HG02852 (cell line): ENCODE data around the gene CCDC187.
"Not testable (repeated sequence)": the region's sequence is repeated elsewhere in the genome, so short reads cannot be mapped to it uniquely, and the experiment has no call there.

Experiments used
- ATAC-seq: cut with Tn5 transposase; IDR thresholded peaks from one replicate; pipeline ENCODE4 v1.9.1; 2021; ENCODE audit warnings: mild to moderate bottlenecking, moderate library complexity; ENCODE audit not compliant: unreplicated experiment

CCDC187 gene

DNA sequence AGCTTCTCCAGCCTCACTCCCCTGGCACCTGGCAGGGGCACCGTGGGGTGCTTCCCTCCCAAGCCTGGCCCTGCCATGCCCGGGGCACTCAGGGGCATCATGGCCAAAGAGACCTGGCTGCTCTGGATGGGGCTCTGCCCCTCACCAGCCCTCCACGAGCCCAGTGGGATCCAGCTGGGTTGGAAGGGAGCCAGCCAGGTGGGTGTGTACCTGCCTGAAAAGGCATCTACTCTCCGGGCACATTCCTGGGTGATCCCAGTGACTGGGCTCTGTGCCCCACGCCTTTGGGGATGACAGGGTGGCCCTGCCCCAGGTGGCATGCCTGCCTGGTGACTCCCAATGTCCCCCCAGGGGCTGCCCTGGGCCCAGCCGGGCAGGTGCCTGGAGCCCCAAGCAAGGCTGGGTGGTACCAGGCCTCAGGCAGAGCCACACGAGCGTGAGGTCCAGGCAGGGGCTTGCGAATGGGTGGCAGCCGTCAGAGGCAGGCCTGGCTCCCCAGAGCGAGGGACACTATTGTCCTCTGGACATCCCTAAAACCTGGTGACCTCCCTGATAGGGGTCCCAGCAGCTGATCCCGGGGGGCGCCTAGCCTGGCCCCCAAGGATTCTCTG, 24.2 kb upstream of the CCDC187 start:
- no peak for ATAC-seq

DNA sequence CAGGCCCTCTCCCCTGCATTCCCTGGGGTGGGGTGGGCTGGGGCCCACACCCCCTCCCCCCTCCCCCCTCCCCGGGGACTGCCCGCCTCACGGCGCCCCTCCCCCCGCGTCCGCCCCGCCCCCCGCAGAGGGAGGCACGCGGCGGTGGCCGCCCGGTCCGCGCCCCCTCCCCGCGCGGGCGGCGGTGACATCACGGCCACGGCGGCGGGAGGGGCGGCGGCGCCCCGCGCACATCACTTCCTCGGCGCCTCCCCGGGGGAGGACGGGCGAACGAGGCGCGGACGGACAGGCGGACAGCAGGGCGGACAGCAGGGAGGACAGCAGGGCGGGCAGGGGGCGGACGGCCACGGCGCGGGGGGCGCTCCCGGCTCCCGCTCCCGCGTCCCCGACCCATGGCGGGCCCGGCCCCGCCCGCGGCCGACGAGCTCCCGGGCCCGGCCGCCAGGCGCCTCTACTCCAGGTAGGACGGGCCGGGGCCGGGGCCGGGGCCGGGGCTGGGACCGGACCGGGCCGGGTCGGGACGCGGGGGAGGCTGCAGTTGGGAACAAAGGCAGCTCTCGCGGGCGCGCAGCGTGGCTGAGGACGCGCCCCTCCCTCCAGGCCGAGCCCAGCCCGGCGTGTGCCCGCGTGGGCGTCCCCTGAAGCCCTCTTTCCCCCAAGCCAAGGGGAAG, 23.5 kb upstream of the CCDC187 start, which contains the start of gene GPSM1:
GPSM1 (plus strand) TSS at position 236 of the 671 bp plus-strand sequence; CDS start at position 393, 157 bp downstream.
- no peak for ATAC-seq

DNA sequence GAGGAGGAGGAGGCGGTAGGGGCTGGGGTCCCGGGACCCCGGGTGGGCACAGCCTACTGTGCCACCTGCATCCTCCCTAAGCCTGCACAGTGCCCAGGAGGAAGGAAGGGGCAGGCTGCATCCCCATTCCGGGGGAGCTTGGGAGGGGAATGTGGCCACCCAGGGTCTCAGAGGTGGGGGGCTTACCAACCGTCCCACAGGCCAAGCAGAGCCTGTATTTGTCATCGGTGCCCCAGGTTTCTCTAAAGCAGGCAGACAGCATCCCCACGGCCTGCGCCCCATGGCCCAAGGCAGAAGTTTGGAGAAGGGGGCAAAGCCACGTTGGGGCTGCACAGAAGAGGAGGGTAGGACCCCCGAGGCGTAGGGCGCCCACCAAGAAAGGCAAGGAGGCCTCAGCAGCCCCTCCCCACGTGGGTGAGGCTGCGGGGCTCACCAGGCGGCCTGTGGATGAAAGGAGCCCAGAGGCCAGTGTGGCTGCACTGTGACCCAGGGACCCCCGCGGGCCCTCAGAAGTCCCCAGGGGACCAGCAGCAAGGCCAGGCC, 22.9 kb upstream of the CCDC187 start:
- ATAC-seq = no peak

DNA sequence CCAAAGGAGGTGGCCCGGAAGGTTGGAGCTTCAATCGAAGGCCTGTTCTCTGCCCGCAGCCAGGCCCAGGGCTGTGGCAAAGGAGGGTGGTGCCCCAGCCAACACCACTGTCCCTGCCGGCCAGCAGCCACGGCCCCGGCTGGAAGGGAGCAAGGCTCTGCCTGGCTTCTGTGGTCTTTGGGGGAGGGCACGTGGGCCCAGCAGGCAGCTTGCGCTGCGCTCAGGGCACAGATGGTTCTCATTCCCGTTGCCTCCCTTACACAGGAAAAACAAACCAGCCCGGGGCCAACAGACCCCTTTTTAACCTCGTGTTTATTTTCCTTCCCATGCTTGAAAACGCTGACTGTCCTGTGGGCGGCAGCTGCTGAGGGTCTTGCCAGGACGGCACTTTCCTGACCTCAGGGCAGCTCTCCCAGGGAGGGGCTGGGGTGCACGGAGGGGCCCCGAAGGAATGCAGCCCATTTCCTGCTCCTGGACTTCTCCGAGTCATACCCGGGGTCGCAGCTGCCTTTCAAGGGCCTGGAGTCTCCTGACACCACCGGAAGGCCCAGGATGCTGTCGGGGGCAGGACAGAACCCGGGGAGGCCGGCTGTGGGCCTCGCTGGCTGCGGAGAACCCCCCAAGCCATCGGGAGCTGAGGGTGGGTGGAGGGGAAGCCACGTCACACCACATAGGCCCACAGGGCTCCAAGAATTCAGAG, 22.3 kb upstream of the CCDC187 start:
- ATAC-seq = no peak

DNA sequence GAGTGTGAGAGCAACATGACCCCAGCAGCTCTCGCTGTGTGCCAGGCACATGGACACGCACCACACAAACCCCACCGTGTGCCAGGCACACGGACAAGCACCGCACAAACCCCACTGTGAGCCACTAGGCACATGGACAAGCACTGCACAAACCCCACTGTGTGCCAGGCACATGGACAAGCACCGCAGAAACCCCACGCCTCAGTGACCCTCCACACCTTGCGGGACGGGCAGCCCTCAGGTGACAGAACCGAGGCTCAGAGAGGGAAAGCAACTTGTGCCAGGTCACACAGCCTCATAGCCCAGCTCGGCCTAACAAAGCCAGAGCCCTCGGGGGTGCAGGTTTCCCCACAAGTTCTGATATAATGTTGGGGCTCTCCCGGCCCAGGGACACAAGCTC, 21.5 kb upstream of the CCDC187 start:
- ATAC-seq = no peak

DNA sequence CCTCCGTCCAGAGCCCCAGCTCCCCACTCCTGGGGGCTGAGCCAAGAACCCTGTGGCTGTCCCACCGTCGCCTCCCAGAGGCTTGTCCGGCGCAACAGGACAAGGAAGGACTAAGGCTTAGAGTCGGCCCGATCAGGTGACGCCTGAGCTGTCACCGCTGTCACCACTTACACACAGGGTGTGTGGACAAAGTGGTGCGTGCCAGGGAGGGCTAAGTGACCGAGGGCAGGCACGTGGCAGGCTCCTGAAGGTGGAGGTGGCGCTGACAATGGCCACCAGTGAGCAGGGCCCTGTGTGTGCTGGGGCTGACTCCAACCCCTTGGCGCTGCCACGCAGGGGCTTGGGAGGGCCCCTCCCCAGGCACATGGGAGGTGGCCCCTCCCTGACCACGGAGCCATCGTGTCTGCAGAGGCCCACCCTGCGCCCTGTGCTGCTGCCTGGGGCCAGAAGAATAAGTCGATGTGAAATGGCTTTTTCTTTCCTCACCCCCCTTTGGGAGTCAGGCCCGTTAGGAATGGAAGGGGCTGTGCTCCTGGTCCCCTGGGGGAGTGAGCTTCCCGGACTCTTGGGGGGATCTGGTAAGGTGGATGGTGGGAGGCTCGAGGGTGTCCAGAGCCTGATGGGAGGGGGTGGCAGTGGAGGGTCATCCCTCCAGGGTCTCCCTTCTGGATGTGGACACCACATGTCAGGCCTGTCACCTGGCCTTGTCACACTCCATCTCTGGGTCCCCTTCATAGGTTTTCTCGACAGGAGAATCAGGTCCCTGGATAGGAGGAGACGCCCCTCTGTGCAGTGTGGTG, 20.8 kb upstream of the CCDC187 start:
- ATAC-seq = no peak

DNA sequence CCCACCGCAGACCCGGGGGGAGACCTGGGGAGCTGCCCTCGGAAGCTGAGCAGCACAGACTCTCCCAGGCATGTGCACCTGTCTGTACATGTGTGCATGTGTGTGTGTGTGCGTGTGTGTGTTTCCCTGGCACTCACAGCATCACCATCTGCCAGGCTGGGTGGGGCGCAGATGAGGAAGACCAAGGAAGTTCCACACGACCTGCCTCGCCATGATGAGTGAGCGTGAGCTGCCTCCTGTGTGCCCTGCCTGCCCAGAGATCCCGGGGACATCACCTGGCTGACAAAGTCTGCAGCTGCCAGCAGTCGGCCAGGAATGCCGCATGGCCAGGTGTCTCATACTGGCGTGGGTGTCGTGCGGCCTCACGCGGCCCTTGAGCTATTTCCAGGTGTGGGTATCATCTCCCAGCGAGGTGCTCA, 19.5 kb upstream of the CCDC187 start:
- ATAC-seq = no peak

DNA sequence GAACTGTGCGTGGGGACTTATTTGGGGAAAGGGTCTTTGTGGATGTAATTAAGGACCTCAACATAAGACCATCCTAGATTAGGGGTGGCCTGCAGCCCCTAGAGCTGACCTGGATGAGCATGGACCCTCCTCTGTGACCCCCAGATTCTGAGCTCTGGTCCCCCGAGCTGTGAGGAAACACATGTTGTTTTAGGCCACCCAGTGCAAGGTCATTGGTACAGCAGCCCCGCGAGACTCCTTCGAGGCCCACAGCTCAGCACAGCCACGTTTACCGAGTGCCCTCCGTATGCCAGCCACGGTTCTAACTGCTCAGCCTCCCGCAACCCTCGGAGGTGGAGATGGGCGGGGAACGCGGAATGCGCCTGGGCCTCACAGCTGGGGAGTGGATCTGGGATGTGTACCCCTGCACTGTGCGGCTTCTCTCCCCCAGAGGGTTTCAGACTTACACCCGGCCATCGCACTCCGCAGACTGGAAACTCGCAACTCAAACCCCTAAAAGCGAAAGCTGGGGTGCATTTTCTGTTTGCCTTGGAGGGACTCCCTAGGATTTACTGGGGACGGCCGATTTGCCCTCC, 18.9 kb upstream of the CCDC187 start:
- ATAC-seq = no peak

DNA sequence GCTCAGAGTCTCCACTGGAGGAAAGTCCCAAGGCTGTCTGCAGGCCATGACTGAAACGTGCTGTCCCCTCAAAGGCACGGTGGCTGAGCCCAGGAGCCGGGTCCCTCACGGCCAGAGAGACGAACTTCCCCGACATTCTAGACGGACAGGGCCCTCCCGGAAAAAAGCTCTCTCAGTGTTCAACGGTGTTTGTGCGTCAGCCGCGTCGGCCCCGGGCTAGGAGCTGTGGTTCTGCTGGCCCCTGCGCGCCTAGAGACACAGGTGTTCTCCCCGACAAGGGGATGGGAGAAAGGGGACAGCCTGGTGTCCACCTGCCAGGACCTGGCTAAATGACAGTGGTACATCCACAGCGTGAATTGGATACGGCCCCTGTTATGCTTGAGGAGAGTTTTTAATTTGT, 17.7 kb upstream of the CCDC187 start:
- ATAC-seq = no peak

DNA sequence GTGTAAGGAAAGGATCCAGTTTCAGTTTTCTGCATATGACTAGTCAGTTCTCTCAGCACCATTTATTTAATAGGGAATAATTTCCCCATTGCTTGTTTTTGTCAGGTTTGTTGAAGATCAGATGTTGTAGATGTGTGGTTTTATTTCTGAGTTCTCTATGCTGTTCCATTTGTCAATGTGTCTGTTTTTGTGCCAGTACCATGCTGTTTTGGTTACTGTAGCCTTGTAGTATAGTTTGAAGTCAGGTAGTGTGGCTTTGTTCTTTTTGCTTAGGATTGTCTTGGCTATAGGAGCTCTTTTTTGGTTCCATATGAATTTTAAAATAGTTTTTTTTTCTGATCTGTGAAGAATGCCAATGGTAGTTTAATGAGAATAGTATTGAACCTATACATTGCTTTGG, 17.1 kb upstream of the CCDC187 start:
- ATAC-seq = not testable (repeated sequence)

DNA sequence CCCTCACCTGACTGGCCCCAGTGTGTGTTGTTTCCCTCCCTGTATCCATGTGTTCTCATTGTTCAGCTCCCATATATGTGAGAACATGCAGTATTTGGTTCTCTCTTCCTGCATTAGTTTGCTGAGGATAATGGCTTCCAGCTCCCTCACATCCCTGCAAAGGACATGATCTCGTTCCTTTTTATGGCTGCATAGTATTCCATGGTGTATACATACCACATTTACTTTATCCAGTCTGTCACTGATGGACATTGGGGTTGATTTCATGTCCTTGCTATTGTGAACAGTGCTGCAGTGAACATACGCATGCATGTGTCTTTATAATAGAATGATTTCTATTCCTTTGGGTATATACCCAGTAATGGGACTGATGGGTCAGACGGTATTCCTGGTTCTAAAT, 16.1 kb upstream of the CCDC187 start:
- not testable (repeated sequence) for ATAC-seq

DNA sequence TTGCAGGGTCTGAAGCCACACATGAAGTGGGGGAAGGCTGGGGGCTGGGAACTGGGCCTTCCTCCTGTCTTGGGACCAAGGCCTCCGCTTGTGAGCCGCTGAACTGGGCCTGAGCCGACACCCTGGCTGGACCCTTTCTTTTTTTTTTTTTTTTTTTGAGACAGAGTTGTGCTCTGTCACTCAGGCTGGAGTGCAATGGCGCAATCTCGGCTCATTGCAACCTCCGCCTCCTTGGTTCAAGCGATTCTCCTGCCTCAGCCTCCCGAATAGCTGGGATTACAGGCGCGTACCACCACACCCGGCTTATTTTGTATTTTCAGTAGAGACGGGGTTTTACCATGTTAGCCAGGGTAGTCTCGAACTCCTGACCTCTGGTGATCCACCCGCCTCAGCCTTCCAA, 15.3 kb upstream of the CCDC187 start:
- ATAC-seq = not testable (repeated sequence)

DNA sequence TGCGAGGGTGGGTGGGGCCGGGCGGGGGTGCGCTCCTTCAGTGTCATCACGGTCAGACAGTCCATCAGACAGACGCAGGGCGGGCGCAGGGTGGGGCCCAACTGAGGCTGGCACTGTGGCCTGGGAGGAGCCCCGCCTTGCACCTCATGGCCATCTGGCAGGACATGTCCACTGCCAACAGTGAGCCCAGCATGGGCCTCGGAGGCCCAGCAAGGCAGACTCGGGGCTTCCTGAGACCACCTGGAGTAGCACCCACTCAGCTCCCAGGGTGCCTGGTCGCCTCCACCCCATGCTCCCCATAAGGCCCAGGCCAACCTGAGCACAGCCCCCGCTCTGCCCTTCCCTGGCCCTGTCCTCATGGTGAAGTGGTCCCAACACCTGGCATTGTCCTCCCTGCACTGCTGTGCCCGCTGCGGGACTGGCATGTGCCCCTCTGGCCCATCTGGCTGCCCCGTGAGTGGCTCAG, 14.9 kb upstream of the CCDC187 start:
- no peak for ATAC-seq

DNA sequence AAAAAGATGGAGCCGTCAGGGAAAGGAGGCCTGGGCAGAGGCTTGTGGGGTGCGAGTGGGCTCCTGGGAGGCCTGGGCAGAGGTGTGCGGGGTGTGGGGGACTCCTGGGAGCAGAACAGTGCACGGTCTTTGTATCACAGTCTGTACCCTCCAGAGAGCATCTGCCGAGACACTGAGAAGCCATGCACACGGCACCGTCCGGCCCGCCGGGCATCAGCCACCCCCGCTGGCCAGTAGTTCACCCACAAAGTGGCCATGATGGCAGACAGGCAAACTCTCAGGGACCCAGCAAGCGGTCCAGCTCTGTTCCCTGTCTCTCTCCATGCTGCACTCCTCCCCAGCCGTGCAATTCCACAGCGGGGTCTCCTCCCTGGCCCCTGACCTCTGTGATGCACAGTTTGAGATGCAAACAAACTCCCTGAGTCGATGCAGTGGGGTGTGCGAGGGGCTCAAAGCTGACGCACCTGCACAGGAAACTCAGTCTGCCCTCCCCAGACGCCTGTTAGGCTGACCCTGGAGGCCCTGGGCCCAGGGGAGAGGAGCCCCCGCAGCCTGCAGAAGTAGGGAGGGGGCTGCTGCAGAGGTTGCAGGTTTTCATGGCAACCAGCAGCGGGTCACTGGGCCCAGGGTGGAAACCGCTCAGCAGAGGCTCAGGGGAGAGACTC, 14.3 kb upstream of the CCDC187 start:
- ATAC-seq = no peak

DNA sequence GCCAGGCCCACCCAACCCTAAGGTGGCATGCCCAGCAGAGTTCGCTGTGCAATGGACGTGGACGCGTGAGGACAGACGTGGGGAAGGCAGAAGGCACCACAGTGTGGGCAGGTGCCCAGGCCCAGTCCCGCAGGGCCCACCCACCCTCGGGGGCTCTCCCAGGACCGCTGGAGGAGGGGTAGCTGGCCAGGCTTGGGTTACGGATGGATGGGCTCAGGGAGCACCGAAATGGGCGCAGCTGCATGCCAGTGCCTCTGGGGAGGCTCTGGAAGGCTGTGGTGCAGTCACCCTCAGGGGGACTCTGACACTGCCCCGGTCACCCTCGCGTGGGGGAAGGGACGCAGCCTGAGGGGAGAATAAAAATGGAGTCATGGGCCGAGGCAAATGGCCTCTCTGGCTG, 13.8 kb upstream of the CCDC187 start:
- ATAC-seq = no peak

DNA sequence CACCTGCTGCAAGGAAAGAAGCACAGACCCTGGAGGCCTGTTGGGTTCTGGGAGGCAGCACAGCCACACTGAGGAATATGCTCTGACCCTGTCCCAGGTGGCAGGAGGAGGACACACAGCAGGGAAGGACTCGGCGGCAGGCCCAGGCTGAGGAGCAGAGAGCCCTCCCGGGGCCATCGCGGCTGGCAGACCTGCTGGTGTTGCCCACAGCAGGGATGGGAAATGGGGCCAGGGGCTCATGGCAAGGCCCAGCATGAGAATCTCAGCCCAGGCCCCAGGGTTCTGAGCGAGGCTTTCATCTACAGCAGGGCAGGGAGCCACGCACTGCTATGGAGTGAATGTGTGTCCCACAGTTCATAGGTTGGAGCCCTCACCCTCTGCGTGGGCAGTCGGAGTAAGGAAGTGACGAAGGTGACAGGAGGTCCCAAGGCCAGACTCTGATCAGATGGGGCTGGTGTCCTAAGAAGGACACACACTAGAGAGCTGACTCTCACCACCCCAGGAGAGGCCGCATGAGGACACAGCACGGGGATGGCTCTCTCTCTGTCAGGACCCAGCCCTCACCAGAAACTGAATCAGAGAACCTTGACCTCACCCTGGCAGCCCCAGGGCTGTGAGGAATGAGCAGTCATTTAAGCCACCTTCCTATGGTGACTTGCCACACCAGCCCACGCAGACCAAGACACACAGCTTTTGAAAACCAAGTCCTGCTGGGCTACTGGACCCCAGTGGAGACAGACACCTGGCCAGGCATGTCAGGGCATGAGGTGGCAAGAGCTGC, 13.2 kb upstream of the CCDC187 start:
- no peak for ATAC-seq

DNA sequence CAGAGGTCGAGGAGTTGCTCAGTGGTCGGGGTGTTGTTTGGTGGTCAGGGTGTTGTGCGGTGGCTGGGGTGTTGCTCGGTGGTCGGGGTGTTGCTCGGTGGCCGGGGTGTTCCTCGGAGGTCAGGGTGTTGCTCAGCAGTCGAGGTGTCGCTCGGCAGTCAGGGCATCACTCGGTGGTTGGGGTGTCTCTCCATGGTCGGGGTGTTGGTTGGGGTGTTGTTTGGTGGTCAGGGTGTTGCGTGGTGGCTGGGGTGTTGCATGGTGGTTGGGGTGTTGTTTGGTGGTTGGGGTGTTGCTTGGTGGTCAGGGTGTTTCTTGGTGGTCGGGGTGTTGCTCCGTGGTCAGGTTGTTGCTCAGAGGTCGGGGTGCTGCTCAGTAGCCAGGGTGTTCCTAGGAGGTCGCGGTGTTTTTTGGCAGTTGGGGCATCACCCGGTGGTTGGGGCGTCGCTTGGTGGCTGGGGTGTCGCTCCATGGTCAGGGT, 12.4 kb upstream of the CCDC187 start:
- ATAC-seq = no peak

DNA sequence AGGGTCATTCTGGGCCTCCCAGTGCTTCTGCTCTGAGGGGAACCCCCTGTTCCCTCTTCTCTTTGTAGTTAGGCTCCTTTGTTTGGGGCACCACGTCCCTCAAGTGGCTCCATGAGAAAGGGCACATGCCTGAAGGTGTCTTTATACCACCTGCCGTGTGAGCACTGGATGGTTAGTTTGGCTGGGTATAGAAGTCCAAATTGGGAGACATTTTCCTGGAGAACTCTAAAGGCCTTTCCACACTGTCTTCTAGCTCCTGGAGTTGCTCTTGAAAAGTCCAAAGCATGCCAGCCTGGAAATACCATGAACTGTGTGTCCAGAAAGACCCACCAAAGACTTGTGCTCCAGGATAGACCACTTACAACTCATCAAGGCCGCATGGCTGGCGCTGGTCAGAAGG, 11.1 kb upstream of the CCDC187 start:
- no peak for ATAC-seq

DNA sequence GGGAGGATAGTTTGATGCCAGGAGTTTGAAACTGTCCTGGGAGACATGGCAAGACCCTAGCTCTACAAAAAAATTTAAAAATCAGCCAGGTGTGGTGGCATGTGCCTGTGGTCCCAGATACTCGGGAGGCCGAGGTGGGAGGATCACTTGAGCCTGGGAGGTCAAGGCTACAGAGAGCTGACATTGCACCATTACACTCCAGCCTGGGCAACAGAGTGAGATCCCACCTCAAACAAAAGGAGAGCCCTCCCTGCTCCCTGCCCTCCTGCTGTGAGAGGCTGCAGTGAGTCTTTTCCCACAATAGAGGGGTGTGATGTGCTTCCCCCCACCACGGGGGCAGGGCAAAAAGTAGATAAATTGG, 10.1 kb upstream of the CCDC187 start:
- no peak for ATAC-seq
